NK-92 (cell line): ENCODE results near the gene ENTPD6.
"Not testable (repeated sequence)": the region's sequence is repeated elsewhere in the genome, so short reads cannot be mapped to it uniquely, and the experiment has no call there.

Source experiments
- DNase-seq: peaks from one replicate; lab custom pipeline; 2025; ENCODE audit not compliant: unreplicated experiment; lab: John Stamatoyannopoulos, UW

ENTPD6 gene

GRCh38 chr20:25223179-25223661 lies 27.7 kb downstream of the ENTPD6 start:
- no peak for DNase-seq

- DNase-seq, result no peak
Observed at GRCh38 chr20:25223765-25224720, 28.5 kb downstream of the ENTPD6 start.

- no peak for DNase-seq
Observed at GRCh38 chr20:25224941-25225340, 29.4 kb downstream of the ENTPD6 start.

- no peak for DNase-seq
Observed at GRCh38 chr20:25225642-25226432, 30.3 kb downstream of the ENTPD6 start.

GRCh38 chr20:25226433-25227316 lies 31.2 kb downstream of the ENTPD6 start:
- no peak for DNase-seq

DNA sequence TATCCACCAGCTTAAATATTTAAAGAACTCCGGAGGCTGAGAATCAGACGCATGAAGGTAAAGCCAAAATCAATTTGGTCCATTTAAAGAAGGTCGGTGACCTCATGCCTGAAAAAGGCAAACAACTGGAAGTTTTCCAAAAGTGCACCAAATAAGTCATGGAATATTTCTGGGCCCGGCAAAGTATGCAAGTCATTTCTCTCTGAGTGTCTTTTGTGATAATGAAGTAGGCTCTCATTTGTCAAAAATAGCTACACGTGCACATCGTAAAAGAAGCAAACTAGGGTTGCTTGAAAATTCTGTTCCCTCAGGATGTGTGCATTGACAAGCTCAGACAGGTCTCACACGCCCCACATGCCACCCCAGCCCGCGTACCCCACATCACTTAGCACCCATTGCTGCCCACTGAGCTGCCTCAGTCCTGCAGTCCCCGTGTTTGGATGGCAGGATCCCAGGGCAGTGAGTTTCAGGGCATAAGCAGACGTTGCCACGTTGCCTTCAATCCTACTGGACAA lies 31.9 kb downstream of the ENTPD6 start:
- no peak for DNase-seq

DNA sequence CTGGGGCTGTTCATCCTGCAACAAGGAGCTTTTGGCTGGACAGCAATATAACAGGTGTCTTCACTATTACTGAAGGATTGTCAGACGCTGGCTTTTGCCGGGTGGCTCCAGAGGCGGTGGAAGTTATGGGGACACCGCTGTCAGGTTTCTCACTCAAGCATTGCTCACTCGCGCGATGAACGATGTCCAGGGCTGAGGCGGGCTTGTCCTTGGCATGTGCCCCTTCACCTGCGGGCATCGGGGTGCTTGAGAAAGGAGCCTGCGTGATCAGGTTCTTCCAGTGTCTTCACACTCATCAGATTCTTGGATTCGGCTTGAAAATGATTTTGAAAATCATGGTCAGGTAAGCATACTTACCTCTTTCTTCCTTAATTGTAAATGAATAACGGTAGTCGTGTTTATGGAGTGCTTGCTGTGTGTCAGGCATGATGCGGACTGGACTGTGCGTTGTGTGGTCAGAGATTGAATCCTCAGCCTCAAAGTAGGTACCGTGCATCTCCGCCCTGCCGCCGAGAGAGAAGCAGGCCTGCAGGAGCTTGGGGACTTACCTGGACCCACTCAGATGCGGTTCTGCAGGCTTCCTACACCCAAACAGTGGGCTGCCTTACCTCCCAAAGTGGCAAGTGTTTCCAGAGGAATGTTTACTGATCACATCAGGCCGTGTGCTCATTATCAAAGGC lies 34.1 kb downstream of the ENTPD6 start:
- no peak for DNase-seq

DNA sequence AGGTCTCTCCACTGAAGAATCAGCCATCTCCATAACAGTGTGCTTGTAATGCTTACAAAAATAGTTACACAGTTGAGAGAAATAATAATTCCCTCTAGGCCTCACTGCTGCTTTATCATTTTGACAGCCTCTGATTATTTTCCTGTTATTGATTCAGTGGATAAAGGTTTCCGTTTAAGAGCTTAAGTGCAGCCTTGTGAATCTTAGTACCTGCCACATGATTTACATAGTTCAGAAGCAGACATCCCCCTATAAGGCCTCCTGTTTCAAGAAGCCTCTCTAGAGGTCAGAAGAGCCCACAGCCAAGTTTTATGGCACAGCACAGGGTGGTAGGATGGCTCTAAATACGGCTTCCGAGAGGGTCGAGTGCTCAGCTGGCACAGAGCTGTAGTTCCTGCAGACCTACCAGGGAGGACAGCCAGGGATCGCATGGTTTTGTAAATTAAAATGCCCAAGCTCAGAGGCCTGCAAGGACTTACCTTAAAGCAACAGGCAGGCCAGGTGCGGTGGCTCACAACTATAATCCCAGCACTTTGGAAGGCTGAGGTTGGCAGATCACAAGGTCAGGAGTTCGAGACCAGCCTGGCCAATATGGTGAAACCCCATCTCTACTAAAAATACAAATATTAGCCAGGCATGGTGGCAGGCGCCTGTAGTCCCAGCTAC lies 34.8 kb downstream of the ENTPD6 start:
- no peak for DNase-seq

DNA sequence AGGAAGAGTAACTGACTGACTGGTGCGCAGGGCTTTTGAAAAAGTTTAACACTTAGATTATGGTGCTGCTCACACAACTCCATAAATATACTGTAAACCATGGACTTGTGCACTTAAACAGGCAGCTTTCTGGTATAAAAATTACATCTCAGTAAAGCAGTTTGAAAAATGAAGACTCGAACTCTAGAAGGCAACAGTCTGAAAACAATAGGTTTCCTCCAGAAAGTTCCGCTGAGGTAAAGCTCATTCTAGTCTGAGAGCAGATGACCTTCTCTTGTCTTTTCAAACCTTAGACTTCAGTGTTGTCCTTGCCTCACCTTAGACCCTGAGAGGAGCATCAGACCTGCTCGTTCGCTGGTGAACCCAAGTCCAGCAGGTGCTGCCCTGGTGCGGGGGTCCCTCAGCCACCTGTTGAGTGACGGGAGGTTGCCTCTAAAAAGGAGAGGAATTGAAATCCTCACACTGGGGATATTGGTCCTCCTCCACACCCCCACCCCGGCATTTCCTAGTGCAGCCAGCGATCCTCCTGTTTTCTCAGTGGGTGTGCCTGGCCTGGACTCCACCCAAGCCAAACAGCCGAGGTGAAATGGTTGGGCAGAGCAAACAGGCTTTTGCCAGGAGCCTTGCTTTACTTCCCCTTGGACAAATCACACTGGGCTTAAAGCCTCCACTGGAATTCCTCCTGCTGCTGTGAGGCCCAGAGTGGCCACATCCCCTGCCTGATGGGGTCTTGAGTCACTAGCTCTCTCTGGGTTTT lies 37.7 kb downstream of the ENTPD6 start:
- DNase-seq, result no peak

DNA sequence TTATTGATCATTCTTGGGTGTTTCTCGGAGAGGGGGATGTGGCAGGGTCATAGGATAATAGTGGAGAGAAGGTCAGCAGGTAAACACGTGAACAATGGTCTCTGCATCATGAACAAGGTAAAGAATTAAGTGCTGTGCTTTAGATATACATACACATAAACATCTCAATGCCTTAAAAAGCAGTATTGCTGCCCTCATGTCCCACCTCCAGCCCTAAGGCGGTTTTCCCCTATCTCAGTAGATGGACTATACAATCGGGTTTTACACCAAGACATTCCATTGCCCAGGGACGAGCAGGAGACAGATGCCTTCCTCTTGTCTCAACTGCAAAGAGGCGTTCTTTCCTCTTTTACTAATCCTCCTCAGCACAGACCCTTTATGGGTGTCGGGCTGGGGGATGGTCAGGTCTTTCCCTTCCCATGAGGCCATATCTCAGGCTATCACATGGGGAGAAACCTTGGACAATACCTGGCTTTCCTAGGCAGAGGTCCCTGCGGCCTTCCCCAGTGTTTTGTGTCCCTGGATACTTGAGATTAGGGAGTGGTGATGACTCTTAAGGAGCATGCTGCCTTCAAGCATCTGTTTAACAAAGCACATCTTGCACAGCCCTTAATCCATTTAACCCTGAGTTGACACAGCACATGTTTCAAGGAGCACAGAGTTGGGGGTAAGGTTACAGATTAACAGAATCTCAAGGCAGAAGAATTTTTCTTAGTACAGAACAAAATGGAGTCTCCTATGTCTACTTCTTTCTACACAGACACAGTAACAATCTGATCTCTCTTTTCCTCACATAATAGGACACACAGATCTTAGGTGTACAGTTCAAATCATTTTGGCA lies 38.7 kb downstream of the ENTPD6 start:
- DNase-seq, result not testable (repeated sequence)

DNA sequence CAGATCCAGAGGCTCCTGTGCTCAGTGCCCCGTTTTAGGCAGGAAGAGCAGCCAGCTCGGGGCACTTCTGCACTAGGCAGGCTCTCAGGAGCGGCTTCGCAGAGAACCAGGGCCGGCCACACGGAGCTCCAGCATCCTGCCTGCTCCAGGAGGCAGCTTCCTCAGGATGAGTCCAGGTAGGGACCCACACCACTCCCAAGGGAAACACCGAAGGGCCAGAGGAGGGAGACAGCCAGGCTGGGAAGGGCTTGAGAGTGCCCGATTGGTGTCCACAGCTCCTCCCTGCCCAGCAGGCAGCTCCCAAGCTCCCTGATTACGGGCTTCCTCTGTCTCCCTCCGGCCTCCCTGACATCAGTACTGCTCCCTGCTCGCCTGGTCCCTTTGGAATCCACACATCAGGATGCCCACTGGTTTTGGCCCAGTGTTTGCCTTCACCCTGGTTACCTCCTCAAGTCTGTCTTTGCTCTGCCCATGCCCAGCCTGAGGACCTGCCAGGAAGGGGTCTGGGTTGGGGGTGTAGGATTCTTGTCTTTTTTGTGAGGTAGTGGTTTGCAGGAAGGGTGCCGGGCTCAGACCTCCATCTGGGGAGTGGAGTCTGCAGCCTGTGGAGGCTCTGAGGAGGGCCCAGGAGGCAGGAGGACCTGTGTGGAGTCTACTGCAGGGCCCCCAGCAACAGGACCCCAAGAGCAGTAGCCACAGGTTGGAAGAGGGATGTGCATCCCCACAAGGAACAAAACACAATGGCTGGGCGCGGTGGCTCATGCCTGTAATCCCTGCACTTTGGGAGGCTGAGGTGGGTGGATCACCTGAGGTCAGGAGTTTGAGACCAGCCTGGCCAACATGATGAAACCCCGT lies 41.2 kb downstream of the ENTPD6 start:
- no peak for DNase-seq

GRCh38 chr20:25237610-25238318 lies 42.3 kb downstream of the ENTPD6 start:
- no peak for DNase-seq

- DNase-seq, result no peak
Observed at GRCh38 chr20:25238319-25239037, 43.0 kb downstream of the ENTPD6 start.

- no peak for DNase-seq
Observed at GRCh38 chr20:25239387-25240370, 44.2 kb downstream of the ENTPD6 start.
